ENCODE data around the gene ALX3. TPM values are rescaled to one million over a fixed set of nuclear protein-coding genes. Genes with fewer than 3 reads are reported as not detected.

Gene ALX3
- total and polyA plus RNA-seq, 2 of the 4 experiments (the other 2 are of a cell fraction): not detected

- no peak for TF ChIP-seq ELK1 (IDR thresholded peaks at IDR 0.05; ENCODE audit: borderline replicate concordance, low read depth, low read length)
- TF ChIP-seq RAD21 (IDR thresholded peaks at IDR 0.05; ENCODE audit: low read length): no peak
- TF ChIP-seq NFE2L2 (IDR thresholded peaks at IDR 0.05; ENCODE audit: low read depth, low read length): no peak
- no peak for TF ChIP-seq RFX5 (IDR thresholded peaks at IDR 0.05; ENCODE audit: low read depth, low read length)
- no peak for TF ChIP-seq CEBPB (IDR thresholded peaks at IDR 0.05; ENCODE audit: low read depth, low read length)
- no peak for TF ChIP-seq MAFK (IDR thresholded peaks at IDR 0.05; ENCODE audit: low read depth, low read length)
- no peak for TF ChIP-seq SMC3 (IDR thresholded peaks at IDR 0.05; ENCODE audit: low read depth, low read length)
Observed at GRCh38 chr1:110049801-110050601, 20.5 kb downstream of the ALX3 start (continued).
